HepG2 (cell line): ENCODE data around the gene PREX1. TPM values are rescaled to one million over a fixed set of nuclear protein-coding genes. Genes with fewer than 3 reads are reported as not detected.

Experiments used
- ETV5 ChIP-seq: IDR thresholded peaks from 2 replicates; pipeline ENCODE4 v1.6.1; 2018; ENCODE audit warnings: missing biosample characterization, missing genetic modification reagents, inconsistent platforms, borderline replicate concordance
- FOSL1 ChIP-seq: sonication (generic); formaldehyde crosslinking; IDR thresholded peaks from 2 replicates; pipeline ENCODE4 v1.9.0; 2021; ENCODE audit warnings: missing genetic modification reagents, borderline replicate concordance
- MEIS2 ChIP-seq: sonication (generic); formaldehyde crosslinking; IDR thresholded peaks from 2 replicates; pipeline ENCODE4 v1.9.0; 2021; ENCODE audit warnings: mild to moderate bottlenecking, missing genetic modification reagents
- MTA1 ChIP-seq: sonication (generic); formaldehyde crosslinking; IDR thresholded peaks from 2 replicates; pipeline ENCODE4 v1.4.0; 2020; ENCODE audit warnings: missing genetic modification reagents, mild to moderate bottlenecking, borderline replicate concordance
- RFX1 ChIP-seq: fragments of 450-650 bp; IDR thresholded peaks from 2 replicates; pipeline ENCODE4 v1.6.1; 2017
- SALL2 ChIP-seq: sonication (generic); formaldehyde crosslinking; IDR thresholded peaks from 2 replicates; pipeline ENCODE4 v1.8.1; 2023; ENCODE audit warnings: mild to moderate bottlenecking, missing genetic modification reagents, inconsistent platforms
- ZNF766 ChIP-seq: sonication (generic); formaldehyde crosslinking; IDR thresholded peaks from 2 replicates; pipeline ENCODE4 v1.5.0; 2020; ENCODE audit warnings: missing genetic modification reagents, borderline replicate concordance
- polyA plus RNA-seq, 8 experiments: library from polyadenylated mRNA; depleted of rRNA in 3 of 8; stranded (reverse) in 7 of 8; unstranded in 1 of 8; fragments of >200 nt; fragmentation: Illumina TruSeq in 4 of 8; extraction: Trizol in 4 of 8; gene quantifications; 2 replicates each; pipeline versions ENCODE4 v1.2.1 to v1.2.3, GENCODE V29; 2011 to 2016; ENCODE audit warnings: low read depth in 4 of 8, missing spikeins in 1 of 8, mixed read lengths in 1 of 8; ENCODE audit not compliant: insufficient read depth in 1 of 8
- total RNA-seq, 5 experiments: library from RNA; depleted of rRNA; stranded (reverse); fragments of >200 nt; fragmentation: Illumina TruSeq; extraction: Trizol; gene quantifications; 2 replicates each; pipeline ENCODE4 v1.2.3, GENCODE V29; 2016; ENCODE audit warnings: low read depth in 1 of 5
- TF ChIP-seq, protein P1 (sequence below): sonication (generic); formaldehyde crosslinking; IDR thresholded peaks from 2 replicates; pipeline ENCODE4 v1.5.0; 2020; ENCODE audit warnings: mild to moderate bottlenecking, missing genetic modification reagents, borderline replicate concordance
- TF ChIP-seq, protein P2 (sequence below): IDR thresholded peaks from 2 replicates; pipeline ENCODE4 v1.6.1; 2016; ENCODE audit warnings: mild to moderate bottlenecking
- TF ChIP-seq, protein P3 (sequence below): sonication (generic); formaldehyde crosslinking; IDR thresholded peaks from 2 replicates; pipeline ENCODE4 v1.4.0; 2020; ENCODE audit warnings: missing genetic modification reagents, borderline replicate concordance
- TF ChIP-seq, protein P4 (sequence below): sonication (generic); formaldehyde crosslinking; IDR thresholded peaks from 2 replicates; pipeline ENCODE4 v1.5.1; 2020; ENCODE audit warnings: mild to moderate bottlenecking, missing genetic modification reagents, borderline replicate concordance
- TF ChIP-seq, protein P5 (sequence below): sonication (generic); formaldehyde crosslinking; IDR thresholded peaks from 2 replicates; pipeline ENCODE4 v1.8.0; 2022; ENCODE audit warnings: missing genetic modification reagents, mild to moderate bottlenecking, inconsistent platforms, borderline replicate concordance

Gene PREX1
- total and polyA plus RNA-seq, 2 of the 13 experiments (the other 11 are each of a cell fraction or from before 2014, with no cell fraction given): 0.02 to 0.04 TPM

DNA sequence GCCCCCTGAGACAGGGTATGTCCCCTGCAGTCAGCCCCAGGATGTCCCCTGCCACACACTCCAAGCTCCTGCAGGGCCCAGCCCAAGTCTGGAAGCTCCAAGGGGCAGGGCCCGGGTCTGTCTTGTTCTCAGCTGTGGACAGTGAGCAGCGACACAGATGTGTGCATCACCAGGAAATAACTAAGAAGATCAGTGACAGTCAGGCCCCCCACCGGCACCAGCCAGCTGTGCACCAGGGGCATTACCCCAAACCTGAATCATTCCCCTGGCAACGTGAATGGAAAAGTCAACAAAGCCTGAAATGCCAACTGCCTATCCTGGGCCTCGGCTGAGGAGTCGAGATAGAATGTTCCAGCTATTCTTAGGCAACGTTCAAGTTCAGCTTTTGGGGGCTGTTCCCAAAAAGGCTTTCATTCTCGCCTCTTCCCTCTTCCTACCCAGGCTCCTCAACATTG lies 105.0 kb downstream of the PREX1 start (continued):
- TF ChIP-seq, protein P1, sequence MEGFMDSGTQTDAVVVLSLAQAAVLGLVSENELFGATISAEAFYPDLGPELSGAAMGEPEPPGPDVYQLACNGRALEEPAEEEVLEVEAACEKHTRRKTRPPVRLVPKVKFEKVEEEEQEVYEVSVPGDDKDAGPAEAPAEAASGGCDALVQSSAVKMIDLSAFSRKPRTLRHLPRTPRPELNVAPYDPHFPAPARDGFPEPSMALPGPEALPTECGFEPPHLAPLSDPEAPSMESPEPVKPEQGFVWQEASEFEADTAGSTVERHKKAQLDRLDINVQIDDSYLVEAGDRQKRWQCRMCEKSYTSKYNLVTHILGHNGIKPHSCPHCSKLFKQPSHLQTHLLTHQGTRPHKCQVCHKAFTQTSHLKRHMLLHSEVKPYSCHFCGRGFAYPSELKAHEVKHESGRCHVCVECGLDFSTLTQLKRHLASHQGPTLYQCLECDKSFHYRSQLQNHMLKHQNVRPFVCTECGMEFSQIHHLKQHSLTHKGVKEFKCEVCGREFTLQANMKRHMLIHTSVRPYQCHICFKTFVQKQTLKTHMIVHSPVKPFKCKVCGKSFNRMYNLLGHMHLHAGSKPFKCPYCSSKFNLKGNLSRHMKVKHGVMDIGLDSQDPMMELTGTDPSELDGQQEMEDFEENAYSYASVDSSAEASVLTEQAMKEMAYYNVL: peak; percentile 10; the same call in 1 of the 2 replicates
- peak; percentile 19; the same call in 1 of the 2 replicates for TF ChIP-seq RFX1
- peak; percentile 48; the same call in 1 of the 2 replicates for TF ChIP-seq ZNF766
- TF ChIP-seq MEIS2 (CRISPR knock-in tag): peak; percentile 13; the same call in 1 of the 2 replicates
- TF ChIP-seq, protein P2, sequence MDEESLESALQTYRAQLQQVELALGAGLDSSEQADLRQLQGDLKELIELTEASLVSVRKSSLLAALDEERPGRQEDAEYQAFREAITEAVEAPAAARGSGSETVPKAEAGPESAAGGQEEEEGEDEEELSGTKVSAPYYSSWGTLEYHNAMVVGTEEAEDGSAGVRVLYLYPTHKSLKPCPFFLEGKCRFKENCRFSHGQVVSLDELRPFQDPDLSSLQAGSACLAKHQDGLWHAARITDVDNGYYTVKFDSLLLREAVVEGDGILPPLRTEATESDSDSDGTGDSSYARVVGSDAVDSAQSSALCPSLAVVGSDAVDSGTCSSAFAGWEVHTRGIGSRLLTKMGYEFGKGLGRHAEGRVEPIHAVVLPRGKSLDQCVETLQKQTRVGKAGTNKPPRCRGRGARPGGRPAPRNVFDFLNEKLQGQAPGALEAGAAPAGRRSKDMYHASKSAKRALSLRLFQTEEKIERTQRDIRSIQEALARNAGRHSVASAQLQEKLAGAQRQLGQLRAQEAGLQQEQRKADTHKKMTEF: peak; percentile 8; the same call in 1 of the 2 replicates
- TF ChIP-seq, protein P3, sequence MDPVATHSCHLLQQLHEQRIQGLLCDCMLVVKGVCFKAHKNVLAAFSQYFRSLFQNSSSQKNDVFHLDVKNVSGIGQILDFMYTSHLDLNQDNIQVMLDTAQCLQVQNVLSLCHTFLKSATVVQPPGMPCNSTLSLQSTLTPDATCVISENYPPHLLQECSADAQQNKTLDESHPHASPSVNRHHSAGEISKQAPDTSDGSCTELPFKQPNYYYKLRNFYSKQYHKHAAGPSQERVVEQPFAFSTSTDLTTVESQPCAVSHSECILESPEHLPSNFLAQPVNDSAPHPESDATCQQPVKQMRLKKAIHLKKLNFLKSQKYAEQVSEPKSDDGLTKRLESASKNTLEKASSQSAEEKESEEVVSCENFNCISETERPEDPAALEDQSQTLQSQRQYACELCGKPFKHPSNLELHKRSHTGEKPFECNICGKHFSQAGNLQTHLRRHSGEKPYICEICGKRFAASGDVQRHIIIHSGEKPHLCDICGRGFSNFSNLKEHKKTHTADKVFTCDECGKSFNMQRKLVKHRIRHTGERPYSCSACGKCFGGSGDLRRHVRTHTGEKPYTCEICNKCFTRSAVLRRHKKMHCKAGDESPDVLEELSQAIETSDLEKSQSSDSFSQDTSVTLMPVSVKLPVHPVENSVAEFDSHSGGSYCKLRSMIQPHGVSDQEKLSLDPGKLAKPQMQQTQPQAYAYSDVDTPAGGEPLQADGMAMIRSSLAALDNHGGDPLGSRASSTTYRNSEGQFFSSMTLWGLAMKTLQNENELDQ (CRISPR knock-in tag): 0 out of 2 replicates have a peak, but pooled peaks have one; percentile 21
- 0 out of 2 replicates have a peak, but pooled peaks have one; percentile 35 for TF ChIP-seq SALL2 (CRISPR knock-in tag)
- TF ChIP-seq ETV5 (CRISPR knock-in tag): 0 out of 2 replicates have a peak, but pooled peaks have one; percentile 2
- TF ChIP-seq, protein P4, sequence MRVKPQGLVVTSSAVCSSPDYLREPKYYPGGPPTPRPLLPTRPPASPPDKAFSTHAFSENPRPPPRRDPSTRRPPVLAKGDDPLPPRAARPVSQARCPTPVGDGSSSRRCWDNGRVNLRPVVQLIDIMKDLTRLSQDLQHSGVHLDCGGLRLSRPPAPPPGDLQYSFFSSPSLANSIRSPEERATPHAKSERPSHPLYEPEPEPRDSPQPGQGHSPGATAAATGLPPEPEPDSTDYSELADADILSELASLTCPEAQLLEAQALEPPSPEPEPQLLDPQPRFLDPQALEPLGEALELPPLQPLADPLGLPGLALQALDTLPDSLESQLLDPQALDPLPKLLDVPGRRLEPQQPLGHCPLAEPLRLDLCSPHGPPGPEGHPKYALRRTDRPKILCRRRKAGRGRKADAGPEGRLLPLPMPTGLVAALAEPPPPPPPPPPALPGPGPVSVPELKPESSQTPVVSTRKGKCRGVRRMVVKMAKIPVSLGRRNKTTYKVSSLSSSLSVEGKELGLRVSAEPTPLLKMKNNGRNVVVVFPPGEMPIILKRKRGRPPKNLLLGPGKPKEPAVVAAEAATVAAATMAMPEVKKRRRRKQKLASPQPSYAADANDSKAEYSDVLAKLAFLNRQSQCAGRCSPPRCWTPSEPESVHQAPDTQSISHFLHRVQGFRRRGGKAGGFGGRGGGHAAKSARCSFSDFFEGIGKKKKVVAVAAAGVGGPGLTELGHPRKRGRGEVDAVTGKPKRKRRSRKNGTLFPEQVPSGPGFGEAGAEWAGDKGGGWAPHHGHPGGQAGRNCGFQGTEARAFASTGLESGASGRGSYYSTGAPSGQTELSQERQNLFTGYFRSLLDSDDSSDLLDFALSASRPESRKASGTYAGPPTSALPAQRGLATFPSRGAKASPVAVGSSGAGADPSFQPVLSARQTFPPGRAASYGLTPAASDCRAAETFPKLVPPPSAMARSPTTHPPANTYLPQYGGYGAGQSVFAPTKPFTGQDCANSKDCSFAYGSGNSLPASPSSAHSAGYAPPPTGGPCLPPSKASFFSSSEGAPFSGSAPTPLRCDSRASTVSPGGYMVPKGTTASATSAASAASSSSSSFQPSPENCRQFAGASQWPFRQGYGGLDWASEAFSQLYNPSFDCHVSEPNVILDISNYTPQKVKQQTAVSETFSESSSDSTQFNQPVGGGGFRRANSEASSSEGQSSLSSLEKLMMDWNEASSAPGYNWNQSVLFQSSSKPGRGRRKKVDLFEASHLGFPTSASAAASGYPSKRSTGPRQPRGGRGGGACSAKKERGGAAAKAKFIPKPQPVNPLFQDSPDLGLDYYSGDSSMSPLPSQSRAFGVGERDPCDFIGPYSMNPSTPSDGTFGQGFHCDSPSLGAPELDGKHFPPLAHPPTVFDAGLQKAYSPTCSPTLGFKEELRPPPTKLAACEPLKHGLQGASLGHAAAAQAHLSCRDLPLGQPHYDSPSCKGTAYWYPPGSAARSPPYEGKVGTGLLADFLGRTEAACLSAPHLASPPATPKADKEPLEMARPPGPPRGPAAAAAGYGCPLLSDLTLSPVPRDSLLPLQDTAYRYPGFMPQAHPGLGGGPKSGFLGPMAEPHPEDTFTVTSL: 0 out of 2 replicates have a peak, but pooled peaks have one; percentile 7
- no peak; the same call in 1 of the 2 replicates for TF ChIP-seq MTA1 (CRISPR knock-in tag)
- TF ChIP-seq, protein P5, sequence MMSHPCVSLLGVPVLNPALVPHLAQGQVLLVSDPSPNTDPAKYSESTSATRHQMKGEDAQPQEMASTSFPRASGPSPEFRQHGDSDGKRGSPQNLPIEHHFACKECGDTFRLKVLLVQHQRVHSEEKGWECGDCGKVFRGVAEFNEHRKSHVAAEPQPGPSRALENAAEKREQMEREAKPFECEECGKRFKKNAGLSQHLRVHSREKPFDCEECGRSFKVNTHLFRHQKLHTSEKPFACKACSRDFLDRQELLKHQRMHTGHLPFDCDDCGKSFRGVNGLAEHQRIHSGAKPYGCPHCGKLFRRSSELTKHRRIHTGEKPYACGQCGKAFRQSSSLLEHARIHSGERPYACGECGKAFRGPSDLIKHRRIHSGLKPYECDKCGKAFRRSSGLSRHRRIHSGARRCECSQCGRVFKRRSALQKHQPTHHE (CRISPR knock-in tag): 0 out of 2 replicates have a peak, but pooled peaks have one; percentile 20
- no peak for TF ChIP-seq FOSL1 (CRISPR knock-in tag)
